Measurements from ENCODE around the gene TOE1.

DNA sequence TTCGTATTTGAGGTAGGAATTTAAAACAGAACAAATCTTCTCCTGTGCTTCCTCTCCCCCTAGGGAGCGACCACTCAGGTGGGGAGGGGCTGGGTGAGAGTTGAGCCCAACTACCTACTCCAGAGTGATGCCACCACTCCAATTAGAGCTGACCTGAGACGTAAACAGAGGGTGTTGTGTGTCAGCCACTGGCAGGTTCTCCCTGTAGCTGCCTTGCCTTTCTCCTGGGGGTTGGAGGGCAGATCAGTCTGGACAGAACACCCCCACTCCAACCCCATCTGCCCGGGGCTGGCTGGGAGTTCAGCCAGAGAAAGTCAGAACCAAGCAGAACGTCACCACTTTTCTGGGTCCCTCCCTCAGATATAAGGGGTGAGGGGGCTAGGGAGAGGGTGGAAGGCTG is 11.3 kb upstream of the TOE1 start:
- no peak for TF ChIP-seq RFX5 (IDR thresholded peaks at IDR 0.05; ENCODE audit: low read depth, low read length)
- no peak for TF ChIP-seq POLR2AphosphoS5 (IDR thresholded peaks at IDR 0.05; ENCODE audit: control insufficient read depth, insufficient read depth, low read depth, low read length)
- no peak for TF ChIP-seq BHLHE40 (IDR thresholded peaks at IDR 0.05; ENCODE audit: low read length)
- TF ChIP-seq, protein P1, sequence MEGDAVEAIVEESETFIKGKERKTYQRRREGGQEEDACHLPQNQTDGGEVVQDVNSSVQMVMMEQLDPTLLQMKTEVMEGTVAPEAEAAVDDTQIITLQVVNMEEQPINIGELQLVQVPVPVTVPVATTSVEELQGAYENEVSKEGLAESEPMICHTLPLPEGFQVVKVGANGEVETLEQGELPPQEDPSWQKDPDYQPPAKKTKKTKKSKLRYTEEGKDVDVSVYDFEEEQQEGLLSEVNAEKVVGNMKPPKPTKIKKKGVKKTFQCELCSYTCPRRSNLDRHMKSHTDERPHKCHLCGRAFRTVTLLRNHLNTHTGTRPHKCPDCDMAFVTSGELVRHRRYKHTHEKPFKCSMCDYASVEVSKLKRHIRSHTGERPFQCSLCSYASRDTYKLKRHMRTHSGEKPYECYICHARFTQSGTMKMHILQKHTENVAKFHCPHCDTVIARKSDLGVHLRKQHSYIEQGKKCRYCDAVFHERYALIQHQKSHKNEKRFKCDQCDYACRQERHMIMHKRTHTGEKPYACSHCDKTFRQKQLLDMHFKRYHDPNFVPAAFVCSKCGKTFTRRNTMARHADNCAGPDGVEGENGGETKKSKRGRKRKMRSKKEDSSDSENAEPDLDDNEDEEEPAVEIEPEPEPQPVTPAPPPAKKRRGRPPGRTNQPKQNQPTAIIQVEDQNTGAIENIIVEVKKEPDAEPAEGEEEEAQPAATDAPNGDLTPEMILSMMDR (IDR thresholded peaks at IDR 0.05 in 2 of 3, conservative IDR thresholded peaks at IDR 0.05 in 1 of 3; ENCODE audit: insufficient read depth in 2 of 3, low read depth in 1 of 3, low read length in 3 of 3) = no peak
- TF ChIP-seq ZNF79 (CRISPR knock-in tag; IDR thresholded peaks at IDR 0.05; ENCODE audit: low read depth) = no peak
- no peak for TF ChIP-seq RBM14 (IDR thresholded peaks at IDR 0.05; ENCODE audit: borderline replicate concordance, insufficient read depth, low read depth, low read length)
- no peak for TF ChIP-seq CREM (IDR thresholded peaks at IDR 0.05; ENCODE audit: low read depth)

Data from K562 (cell line).